ENCODE measurements around the gene NONO.

DNA sequence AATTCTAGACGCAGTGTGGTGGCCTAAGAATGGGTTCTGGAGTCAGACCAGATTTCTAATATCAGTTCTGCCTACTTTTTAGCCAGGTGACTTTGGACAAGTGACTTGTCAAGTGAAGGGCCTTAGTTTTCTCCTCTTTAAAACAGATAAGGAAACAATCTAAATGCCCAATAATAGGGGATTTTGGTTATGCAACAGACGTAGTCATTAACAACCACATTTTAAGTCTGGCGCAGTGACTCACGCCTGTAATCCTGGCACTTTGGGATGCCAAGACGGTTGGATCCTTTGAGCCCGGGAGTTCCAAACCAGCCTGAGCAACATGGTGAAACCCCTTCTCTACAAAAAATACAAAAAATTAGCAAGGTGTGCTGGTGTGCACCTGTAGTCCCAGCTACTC lies 27.4 kb upstream of the NONO start:
- TF ChIP-seq, protein P1, sequence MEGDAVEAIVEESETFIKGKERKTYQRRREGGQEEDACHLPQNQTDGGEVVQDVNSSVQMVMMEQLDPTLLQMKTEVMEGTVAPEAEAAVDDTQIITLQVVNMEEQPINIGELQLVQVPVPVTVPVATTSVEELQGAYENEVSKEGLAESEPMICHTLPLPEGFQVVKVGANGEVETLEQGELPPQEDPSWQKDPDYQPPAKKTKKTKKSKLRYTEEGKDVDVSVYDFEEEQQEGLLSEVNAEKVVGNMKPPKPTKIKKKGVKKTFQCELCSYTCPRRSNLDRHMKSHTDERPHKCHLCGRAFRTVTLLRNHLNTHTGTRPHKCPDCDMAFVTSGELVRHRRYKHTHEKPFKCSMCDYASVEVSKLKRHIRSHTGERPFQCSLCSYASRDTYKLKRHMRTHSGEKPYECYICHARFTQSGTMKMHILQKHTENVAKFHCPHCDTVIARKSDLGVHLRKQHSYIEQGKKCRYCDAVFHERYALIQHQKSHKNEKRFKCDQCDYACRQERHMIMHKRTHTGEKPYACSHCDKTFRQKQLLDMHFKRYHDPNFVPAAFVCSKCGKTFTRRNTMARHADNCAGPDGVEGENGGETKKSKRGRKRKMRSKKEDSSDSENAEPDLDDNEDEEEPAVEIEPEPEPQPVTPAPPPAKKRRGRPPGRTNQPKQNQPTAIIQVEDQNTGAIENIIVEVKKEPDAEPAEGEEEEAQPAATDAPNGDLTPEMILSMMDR (IDR thresholded peaks at IDR 0.05) = no peak
- TF ChIP-seq EP300 (IDR thresholded peaks at IDR 0.05) = no peak
